Mucosa of rectum (tissue), 2 donors: Measurements from ENCODE around the gene VPREB3.

Source experiments
- H3K27ac ChIP-seq, 2 donors: one replicate each; pipeline ENCODE4 v1.7.0; 2013; ENCODE audit warnings: inconsistent platforms in 2 of 2, low read depth in 2 of 2, low read length in 2 of 2
- H3K27me3 ChIP-seq, 2 donors: one replicate each; pipeline ENCODE4 v1.7.0; 2013; ENCODE audit warnings: low read length in 2 of 2; ENCODE audit not compliant: control insufficient read depth in 2 of 2, insufficient read depth in 2 of 2
- H3K36me3 ChIP-seq, 2 donors: one replicate each; pipeline ENCODE4 v1.7.0; 2013; ENCODE audit warnings: low read length in 2 of 2; ENCODE audit not compliant: control insufficient read depth in 2 of 2, insufficient read depth in 2 of 2
- H3K4me1 ChIP-seq, 2 donors: one replicate each; pipeline ENCODE4 v1.7.0; 2013; ENCODE audit warnings: low read length in 2 of 2, mild to moderate bottlenecking in 1 of 2; ENCODE audit not compliant: control insufficient read depth in 2 of 2, insufficient read depth in 2 of 2
- H3K4me3 ChIP-seq, 2 donors: one replicate each; pipeline ENCODE4 v1.7.0; 2013; ENCODE audit warnings: low read length in 2 of 2
- H3K9ac ChIP-seq, 2 donors: one replicate each; pipeline ENCODE4 v1.7.0; 2013; ENCODE audit warnings: low read length in 2 of 2, low read depth in 1 of 2, mild to moderate bottlenecking in 1 of 2
- H3K9me3 ChIP-seq, 2 donors: one replicate each; pipeline ENCODE4 v1.7.0; 2013; ENCODE audit warnings: low read length in 2 of 2; ENCODE audit not compliant: control insufficient read depth in 2 of 2
- donor health status: healthy.
- donor health status: Normal muscosa, but diverticular disease.

The VPREB3 gene

DNA sequence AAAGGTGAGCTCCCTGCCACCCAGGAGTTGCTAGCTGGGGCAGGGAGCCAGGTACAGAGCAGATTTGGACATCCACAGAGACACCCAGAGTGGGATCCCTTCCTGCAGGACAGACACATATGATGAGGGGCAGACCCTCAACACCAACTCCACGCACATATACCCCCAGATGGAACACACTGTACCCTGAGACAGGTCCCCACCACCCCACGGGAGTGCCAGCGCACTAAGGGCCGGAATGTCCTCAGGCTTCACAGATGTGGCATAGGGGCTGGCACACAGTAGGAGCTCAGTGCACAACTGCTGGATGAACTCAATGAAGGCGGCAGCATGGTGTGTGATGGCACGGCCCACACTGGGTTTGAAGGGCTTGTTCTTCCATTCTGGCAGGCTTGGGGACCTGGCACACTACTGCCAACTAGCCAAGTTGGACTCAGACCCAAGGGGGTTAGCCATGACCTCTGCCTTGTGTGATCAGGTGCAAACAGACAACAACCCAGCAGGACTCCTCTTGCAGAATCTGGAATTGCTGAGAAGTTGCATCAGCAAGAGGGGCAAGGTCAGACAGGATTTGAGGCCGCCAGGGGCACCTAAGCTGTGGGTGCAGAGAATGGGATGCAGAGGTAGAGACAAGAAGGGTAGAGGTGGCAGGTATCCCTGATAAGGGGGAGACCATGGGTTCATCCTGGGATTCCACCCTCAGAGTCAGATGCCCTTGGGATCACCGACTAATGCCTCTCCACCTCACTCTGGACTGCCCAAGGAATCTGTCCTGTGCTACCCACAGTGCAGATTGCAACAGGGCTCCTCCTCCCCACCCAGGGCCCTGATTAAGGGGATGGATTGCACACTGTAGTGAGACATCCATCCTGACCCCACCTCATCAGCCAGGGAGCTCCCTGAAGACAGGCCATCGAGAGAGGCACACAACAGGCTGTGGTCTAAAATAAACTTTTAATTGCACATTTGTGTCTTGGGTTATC lies 11.0 kb upstream of the VPREB3 start:
- Histone ChIP-seq H3K9me3 (no peaks in the 10 kb centered on the region), H3K4me1 (peaks cover 10 to 11% of the 10 kb centered on the region in 2 donors), H3K27ac (no peak overlapping the region), H3K27me3 (no peaks in the 10 kb centered on the region), H3K36me3 (peaks cover 9 to 22% of the 10 kb centered on the region in 2 donors), H3K9ac (no peak overlapping the region), H3K4me3 (no peak overlapping the region)

DNA sequence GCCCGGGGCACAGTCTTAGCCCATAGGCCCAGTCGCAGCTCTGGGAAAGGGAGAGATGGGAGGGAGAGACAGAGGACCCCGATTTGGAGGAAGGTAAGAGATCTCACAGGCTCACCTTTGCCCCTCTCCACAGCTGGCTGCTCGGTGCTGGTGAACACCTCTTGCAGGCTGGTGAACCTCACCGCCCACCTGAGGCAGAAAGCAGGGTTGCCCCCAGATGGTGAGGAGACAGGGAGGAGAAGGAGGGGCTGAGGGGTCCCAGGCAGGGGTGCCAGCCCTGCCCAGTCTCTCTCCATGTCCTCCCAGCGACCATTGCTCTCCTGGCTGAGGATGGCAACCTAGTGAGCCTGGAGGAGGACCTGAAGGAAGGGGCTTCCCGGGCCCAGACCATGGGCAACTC lies 9.7 kb upstream of the VPREB3 start:
- H3K9me3 ChIP-seq, result no peaks in the 10 kb centered on the region
- no peak overlapping the region for H3K4me3 ChIP-seq
- peaks cover 8 to 10% of the 10 kb centered on the region in 2 donors for H3K4me1 ChIP-seq
- no peak overlapping the region for H3K9ac ChIP-seq
- H3K27ac ChIP-seq, result no peak overlapping the region
- no peaks in the 10 kb centered on the region for H3K27me3 ChIP-seq
- H3K36me3 ChIP-seq, result peaks cover 9 to 22% of the 10 kb centered on the region in 2 donors

GRCh38 chr22:23763579-23763945 lies 9.3 kb upstream of the VPREB3 start:
- Histone ChIP-seq H3K27ac (no peak overlapping the region), H3K9ac (no peak overlapping the region), H3K9me3 (no peaks in the 10 kb centered on the region), H3K4me3 (no peak overlapping the region), H3K27me3 (no peaks in the 10 kb centered on the region), H3K36me3 (peaks cover 9 to 22% of the 10 kb centered on the region in 2 donors), H3K4me1 (peaks cover 7 to 10% of the 10 kb centered on the region in 2 donors)

DNA sequence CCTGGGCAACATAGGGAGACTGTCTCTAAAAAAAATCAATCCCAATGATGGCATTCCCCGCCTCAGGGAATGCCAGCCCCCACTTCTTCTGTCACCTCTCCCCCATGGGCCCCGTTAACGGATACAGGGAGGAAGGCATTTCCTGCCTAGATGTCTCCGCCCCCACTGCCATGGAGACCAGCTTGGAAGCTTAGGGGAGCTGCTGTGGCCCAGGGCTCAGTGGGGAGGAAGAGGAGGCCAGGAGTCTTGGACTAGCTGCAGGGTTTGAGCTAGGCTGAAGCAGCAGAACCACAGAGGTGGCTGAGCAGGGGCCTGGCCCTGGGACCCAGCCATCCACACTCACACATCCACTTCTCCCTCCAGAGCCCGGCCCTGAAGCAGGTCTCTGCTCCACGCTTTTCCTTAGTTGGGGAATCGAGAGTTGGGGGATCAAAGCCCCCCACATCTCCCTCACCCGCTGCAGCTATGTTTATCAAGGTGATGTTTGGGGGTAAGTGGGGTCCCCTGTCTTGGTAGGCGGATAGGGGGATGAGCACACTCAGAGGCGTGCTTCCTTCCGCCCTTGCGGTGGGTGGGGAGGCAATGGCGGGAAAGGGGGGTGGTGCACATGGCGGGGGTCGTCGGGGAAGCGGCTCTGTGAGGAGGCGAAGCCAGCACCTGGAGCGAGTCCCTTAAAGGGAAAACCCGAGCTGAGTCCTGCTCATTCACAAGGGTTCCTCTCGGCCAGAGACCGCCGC lies 8.8 kb upstream of the VPREB3 start, which contains the start of gene C22orf15:
TSS of gene C22orf15 (plus strand) at position 149 of the 737 bp plus-strand sequence. CDS start at position 466, 317 bp downstream.
- H3K27me3 ChIP-seq, result no peaks in the 10 kb centered on the region
- H3K27ac ChIP-seq, result no peak within 1 kb of the TSS
- peaks cover 9 to 22% of the 10 kb centered on the region in 2 donors for H3K36me3 ChIP-seq
- H3K4me1 ChIP-seq, result peaks cover 7 to 8% of the 10 kb centered on the region in 2 donors
- no peak within 1 kb of the TSS for H3K9ac ChIP-seq
- H3K9me3 ChIP-seq, result no peaks in the 10 kb centered on the region
- H3K4me3 ChIP-seq, result peak within 1 kb of the TSS in 1 of 2 donors; percentile 7

- no peaks in the 10 kb centered on the region for H3K27me3 ChIP-seq
- no peaks in the 10 kb centered on the region for H3K9me3 ChIP-seq
- no peak overlapping the region for H3K4me3 ChIP-seq
- peaks cover 0 to 2% of the 10 kb centered on the region in 2 donors for H3K4me1 ChIP-seq
- no peak overlapping the region for H3K9ac ChIP-seq
- H3K36me3 ChIP-seq, result peaks cover 5 to 13% of the 10 kb centered on the region in 2 donors
- no peak overlapping the region for H3K27ac ChIP-seq
These were observed 5.8 kb upstream of the VPREB3 start for GRCh38 chr22:23760056-23760455.

DNA sequence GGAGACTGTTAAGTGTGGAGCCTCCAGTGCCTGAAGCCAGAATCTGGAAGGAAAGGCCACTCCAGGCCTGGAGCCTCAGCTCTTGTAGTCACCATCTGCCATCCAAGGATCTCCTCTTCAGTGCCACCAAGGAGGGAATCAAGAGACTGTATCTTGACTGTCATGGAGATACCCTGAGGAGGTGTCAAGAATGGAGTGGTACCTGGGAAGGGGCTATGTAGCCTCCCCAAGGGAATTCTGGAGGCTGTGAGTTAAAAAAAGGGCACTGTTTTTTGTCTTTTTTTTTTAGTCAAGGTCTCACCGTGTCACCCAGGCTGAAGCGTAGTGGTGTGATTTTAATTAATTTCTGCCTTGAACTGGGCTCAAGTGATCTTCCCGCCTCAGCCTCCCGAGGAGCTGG lies 5.3 kb upstream of the VPREB3 start:
- Histone ChIP-seq H3K36me3 (peaks cover 0 to 8% of the 10 kb centered on the region in 2 donors), H3K4me1 (peaks cover 0 to 2% of the 10 kb centered on the region in 2 donors), H3K9me3 (no peaks in the 10 kb centered on the region), H3K4me3 (no peak overlapping the region), H3K27me3 (no peaks in the 10 kb centered on the region), H3K27ac (no peak overlapping the region), H3K9ac (no peak overlapping the region)

- no peaks in the 10 kb centered on the region for H3K4me1 ChIP-seq
- H3K27ac ChIP-seq, result no peak overlapping the region
- H3K4me3 ChIP-seq, result no peak overlapping the region
These were observed 2.7 kb upstream of the VPREB3 start for GRCh38 chr22:23756891-23757290.

DNA sequence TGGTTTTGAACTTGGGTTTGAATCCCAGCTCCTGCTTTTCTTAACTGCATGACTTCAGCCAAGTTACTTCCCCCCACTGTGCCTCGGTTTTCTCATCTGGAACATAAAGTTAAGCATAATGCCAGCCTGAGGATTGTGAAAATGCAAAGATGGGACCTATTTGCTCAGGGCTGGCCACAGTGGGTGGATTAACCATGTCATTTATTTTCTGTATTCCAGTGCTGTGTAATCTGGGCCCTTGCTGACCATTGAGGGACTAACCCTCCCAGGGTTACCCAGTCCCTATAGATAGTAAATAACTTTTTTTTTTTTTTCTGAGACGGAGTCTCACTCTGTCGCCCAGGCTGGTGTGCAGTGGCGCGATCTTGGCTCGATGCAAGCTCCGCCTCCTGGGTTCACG lies 1.5 kb upstream of the VPREB3 start:
- H3K9ac ChIP-seq, result no peak overlapping the region
- no peaks in the 10 kb centered on the region for H3K27me3 ChIP-seq
- H3K4me1 ChIP-seq, result peaks cover 0 to 2% of the 10 kb centered on the region in 2 donors
- H3K4me3 ChIP-seq, result no peak overlapping the region
- H3K27ac ChIP-seq, result no peak overlapping the region
- H3K36me3 ChIP-seq, result no peaks in the 10 kb centered on the region
- no peaks in the 10 kb centered on the region for H3K9me3 ChIP-seq

More at GRCh38 chr22:23756891-23757290, 2.7 kb upstream of the VPREB3 start:
- Histone ChIP-seq H3K27me3 (no peaks in the 10 kb centered on the region), H3K9ac (no peak overlapping the region), H3K9me3 (no peaks in the 10 kb centered on the region), H3K36me3 (no peaks in the 10 kb centered on the region)

DNA sequence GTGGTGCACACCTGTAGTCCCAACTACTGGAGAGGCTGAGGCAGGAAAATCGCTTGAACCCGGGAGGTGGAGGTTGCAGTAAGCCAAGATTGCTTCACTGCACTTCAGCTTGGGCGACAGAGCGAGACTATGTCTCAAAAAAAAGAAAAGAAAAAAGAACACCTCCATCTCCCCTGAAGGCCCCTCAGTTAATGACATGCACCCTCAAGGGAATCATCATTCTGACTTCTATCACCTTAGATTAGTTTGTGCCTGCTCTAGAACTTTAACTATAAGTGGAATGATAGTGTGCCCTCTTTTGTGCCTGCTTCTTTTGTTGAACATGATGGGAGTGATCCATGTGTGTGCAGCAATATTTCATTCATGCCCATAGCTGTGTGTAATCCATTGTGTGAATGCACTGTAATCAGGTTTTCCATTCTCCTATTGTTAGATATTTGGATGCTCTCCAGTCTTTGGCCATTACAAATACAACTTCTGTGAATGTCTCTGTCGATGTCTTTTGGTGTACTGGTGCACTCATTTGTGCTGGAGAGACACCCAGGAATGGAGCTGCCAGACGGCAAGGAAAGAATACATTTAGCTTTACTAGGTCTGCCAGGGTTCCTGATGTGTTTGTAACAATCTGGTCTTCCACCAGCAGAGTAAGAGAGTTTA lies 883 bp upstream of the VPREB3 start:
- Histone ChIP-seq H3K36me3 (no peaks in the 10 kb centered on the region), H3K27me3 (no peaks in the 10 kb centered on the region), H3K4me1 (peaks cover 1 to 7% of the 10 kb centered on the region in 2 donors), H3K9me3 (no peaks in the 10 kb centered on the region), H3K9ac (no peak overlapping the region), H3K4me3 (no peak overlapping the region), H3K27ac (no peak overlapping the region)
